ENCODE measurements around the gene SMARCAL1. TPM values are rescaled to one million over a fixed set of nuclear protein-coding genes. Genes with fewer than 3 reads are reported as not detected.

Gene SMARCAL1
- total RNA-seq, 1 donor from 2014 or later, result 135 TPM

DNA sequence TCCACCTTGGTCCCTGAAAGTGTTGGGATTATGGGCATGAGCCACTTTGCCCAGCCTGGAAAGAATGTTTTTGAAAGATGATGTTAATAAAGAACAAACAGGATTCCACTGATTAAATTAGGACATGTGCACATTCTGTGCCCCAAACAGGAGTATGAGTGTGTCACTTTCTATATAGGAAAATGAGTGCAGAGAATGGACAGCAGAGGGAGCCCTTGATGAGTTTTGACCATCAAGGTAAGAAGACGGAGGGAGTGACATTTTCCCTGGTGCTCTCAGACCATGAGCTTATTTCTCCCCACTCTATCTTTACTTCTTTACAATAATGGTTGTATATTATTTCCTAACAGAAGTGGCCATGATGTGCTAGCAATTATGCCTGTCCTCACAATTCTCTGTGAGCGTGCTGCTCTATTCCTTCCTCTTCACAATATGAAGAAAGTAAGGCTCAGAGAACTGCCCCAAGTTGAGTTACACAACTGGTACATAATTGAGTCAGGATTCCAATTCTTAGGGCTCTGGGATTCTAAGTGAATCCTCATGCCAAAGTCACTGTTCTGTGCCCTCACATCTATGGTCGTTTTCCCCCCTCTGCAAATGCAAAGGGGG lies 107.0 kb downstream of the SMARCAL1 start:
- Histone ChIP-seq H3K4me3 (ENCODE audit: low read depth, low read length) (no peak overlapping the region), H3K36me3 (ENCODE audit: control insufficient read depth, insufficient read depth, low read length) (no peaks in the 10 kb centered on the region), H3K27me3 (ENCODE audit: control insufficient read depth, insufficient read depth, low read length) (no peaks in the 10 kb centered on the region)
- TF ChIP-seq, protein P1, sequence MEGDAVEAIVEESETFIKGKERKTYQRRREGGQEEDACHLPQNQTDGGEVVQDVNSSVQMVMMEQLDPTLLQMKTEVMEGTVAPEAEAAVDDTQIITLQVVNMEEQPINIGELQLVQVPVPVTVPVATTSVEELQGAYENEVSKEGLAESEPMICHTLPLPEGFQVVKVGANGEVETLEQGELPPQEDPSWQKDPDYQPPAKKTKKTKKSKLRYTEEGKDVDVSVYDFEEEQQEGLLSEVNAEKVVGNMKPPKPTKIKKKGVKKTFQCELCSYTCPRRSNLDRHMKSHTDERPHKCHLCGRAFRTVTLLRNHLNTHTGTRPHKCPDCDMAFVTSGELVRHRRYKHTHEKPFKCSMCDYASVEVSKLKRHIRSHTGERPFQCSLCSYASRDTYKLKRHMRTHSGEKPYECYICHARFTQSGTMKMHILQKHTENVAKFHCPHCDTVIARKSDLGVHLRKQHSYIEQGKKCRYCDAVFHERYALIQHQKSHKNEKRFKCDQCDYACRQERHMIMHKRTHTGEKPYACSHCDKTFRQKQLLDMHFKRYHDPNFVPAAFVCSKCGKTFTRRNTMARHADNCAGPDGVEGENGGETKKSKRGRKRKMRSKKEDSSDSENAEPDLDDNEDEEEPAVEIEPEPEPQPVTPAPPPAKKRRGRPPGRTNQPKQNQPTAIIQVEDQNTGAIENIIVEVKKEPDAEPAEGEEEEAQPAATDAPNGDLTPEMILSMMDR (IDR thresholded peaks at IDR 0.05; ENCODE audit: insufficient read depth, low read length, poor library complexity, severe bottlenecking), result peak; percentile 58
- DNase-seq (ENCODE audit: low read depth), result no peak

DNA sequence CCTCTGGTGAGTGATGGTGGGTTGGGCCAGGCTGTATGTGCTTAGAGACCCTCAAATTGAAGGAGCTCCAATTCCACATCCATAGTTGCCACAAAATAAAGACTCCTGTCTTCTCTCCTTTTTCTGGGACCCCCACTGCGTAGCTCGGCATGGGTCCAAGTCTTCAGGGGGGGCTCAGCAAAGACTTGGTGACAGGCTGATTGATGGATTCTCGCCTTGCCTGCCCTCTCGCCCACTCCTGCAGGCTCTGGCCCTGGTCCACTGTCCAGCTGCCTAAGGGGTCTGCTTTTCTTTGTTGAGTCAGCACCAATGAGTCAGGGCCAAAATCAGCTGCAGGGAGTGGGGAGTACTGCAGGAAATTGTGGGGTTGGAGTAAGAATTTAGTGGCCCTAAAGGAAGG lies 107.8 kb downstream of the SMARCAL1 start:
- TF ChIP-seq, protein P1 (IDR thresholded peaks at IDR 0.05; ENCODE audit: insufficient read depth, low read length, poor library complexity, severe bottlenecking), result no peak
- Histone ChIP-seq H3K36me3 (ENCODE audit: control insufficient read depth, insufficient read depth, low read length) (no peaks in the 10 kb centered on the region), H3K27me3 (ENCODE audit: control insufficient read depth, insufficient read depth, low read length) (no peaks in the 10 kb centered on the region), H3K4me3 (ENCODE audit: low read depth, low read length) (no peak overlapping the region)
- DNase-seq (ENCODE audit: low read depth), result no peak

DNA sequence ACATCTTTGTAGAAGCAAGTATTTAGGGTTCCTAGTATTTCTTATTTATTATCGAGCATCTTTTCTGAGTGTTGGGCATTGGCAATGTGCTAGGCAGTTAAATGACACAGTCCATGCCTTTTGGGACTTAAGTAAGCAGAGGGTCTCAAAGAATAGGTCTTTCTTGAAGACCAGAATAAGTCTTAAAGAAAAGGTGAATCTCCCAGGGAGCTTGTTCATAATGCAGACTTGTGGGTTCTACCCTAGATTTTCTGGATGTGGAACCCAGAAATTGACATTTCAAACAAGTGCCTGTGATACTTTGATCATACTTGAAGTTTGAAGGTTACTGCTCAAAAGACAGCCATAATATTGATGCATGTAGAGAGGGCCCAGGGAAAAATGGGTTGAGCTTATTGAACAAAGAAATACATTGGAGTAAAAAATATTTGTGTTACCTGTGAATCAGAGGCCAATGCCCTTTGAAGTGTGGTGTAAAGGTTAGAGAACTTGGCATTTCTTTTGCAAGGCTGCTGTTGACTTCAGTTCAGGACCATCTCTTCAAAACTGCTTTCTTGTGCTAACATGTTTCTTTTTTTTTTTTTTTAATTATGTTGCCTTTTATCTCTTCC lies 110.7 kb downstream of the SMARCAL1 start:
- Histone ChIP-seq H3K27me3 (ENCODE audit: control insufficient read depth, insufficient read depth, low read length) (no peaks in the 10 kb centered on the region), H3K36me3 (ENCODE audit: control insufficient read depth, insufficient read depth, low read length) (no peaks in the 10 kb centered on the region), H3K4me3 (ENCODE audit: low read depth, low read length) (no peak overlapping the region)
- DNase-seq (ENCODE audit: low read depth), result no peak
- TF ChIP-seq, protein P1 (IDR thresholded peaks at IDR 0.05; ENCODE audit: insufficient read depth, low read length, poor library complexity, severe bottlenecking), result no peak

DNA sequence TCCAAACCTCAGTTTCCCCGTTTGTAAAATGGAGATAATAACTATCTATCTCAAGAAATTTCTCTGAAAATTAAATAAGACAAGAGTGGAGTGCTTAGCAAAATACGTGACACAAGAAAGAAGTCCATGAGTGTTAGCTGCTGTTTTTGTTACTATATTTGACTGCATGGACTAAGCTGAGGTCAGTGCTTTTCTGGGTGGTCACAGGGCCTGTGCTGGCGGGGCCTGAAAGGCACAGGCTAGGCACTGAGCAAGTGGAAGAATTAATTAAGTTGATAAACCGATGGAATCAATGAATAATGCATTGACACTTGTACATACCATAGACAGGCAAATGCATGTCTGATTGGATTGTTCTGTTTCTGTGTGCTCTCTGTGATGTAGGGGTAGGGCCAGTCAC lies 113.7 kb downstream of the SMARCAL1 start:
- Histone ChIP-seq H3K4me3 (ENCODE audit: low read depth, low read length) (no peak overlapping the region), H3K36me3 (ENCODE audit: control insufficient read depth, insufficient read depth, low read length) (no peaks in the 10 kb centered on the region), H3K27me3 (ENCODE audit: control insufficient read depth, insufficient read depth, low read length) (no peaks in the 10 kb centered on the region)
- DNase-seq (ENCODE audit: low read depth), result no peak
- TF ChIP-seq, protein P1 (IDR thresholded peaks at IDR 0.05; ENCODE audit: insufficient read depth, low read length, poor library complexity, severe bottlenecking), result no peak

DNA sequence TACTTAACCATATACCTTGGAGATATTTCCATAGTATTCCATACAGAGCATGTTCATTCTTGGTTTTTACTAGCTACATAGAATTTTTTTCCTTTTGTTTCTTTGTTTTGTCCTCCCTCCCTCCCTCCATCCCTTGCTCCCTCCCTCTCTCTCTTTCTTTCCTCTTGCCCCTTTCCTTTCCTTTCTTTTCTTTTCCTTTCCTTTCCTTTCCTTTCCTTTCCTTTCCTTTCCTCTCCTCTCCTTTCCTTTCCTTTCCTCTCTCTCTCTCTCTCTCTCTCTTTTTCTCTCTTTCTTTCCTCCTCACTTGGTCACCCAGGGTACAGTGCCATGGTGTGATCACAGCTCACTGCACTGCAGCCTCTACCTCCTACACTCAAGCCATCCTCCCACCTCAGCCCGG lies 114.7 kb downstream of the SMARCAL1 start:
- H3K36me3 ChIP-seq (ENCODE audit: control insufficient read depth, insufficient read depth, low read length), result no peaks in the 10 kb centered on the region
- H3K27me3 ChIP-seq (ENCODE audit: control insufficient read depth, insufficient read depth, low read length), result no peaks in the 10 kb centered on the region
- TF ChIP-seq, protein P1 (IDR thresholded peaks at IDR 0.05; ENCODE audit: insufficient read depth, low read length, poor library complexity, severe bottlenecking), result no peak
- DNase-seq (ENCODE audit: low read depth), result no peak
- H3K4me3 ChIP-seq (ENCODE audit: low read depth, low read length), result no peak overlapping the region

DNA sequence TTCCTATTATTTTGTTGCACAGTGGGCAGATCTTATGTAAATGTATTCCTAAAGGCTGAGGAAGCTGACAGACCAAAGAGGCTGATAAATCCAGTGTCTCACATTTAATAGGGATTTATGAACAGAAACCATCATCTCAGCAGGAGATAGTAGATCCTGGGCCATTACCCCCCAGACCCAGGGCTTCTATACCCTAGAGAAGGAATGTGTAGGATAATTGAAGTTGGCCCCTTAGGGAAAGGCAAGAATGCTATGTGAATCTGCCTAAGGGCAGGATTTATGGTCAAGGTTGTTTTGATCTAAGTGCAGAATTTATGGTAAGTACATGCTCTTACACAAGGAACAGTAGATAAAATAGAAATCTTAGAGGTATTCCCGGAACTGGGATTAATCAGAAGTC lies 115.3 kb downstream of the SMARCAL1 start:
- H3K36me3 ChIP-seq (ENCODE audit: control insufficient read depth, insufficient read depth, low read length), result no peaks in the 10 kb centered on the region
- no peaks in the 10 kb centered on the region for H3K27me3 ChIP-seq (ENCODE audit: control insufficient read depth, insufficient read depth, low read length)
- TF ChIP-seq, protein P1 (IDR thresholded peaks at IDR 0.05; ENCODE audit: insufficient read depth, low read length, poor library complexity, severe bottlenecking), result no peak
- no peak for DNase-seq (ENCODE audit: low read depth)
- H3K4me3 ChIP-seq (ENCODE audit: low read depth, low read length), result no peak overlapping the region
